GM12878 (cell line): ENCODE data around the gene UST. TPM values are rescaled to one million over a fixed set of nuclear protein-coding genes. Genes with fewer than 3 reads are reported as not detected.

ENCODE experiments used
- ATAC-seq: fragments of 200-7000 bp; cut with Tn5 transposase; 3 replicates; pipeline ENCODE4 v1.9.1; 2020; ENCODE audit warnings: mild to moderate bottlenecking, moderate library complexity
- BruUV-seq: library from RNA; stranded (reverse); fragments of 400-500 nt; replicated peaks from 2 replicates; lab custom pipeline; 2021; lab: Mats Ljungman, UMichigan
- CTCF ChIA-PET: fragments of 300-600 bp; sonication (Branson Sonifier 250); formaldehyde crosslinking; extraction: SDS; loops from one replicate; lab custom pipeline; 2021; ENCODE audit warnings: inconsistent platforms; lab: Yijun Ruan, JAX
- POLR2A ChIA-PET: fragments of 350-600 bp; formaldehyde crosslinking; extraction: SDS; loops from one replicate; lab custom pipeline; 2021; ENCODE audit warnings: inconsistent platforms; lab: Charles Lee
- RAD21 ChIA-PET: fragments of 300-600 bp; sonication (Branson Sonifier 250); formaldehyde crosslinking; loops from one replicate; lab custom pipeline; 2023; ENCODE audit warnings: antibody characterized with exemption; ENCODE audit not compliant: unreplicated experiment; lab: Charles Lee
- SMC1A ChIA-PET: fragments of 300-600 bp; sonication (Branson Sonifier 250); formaldehyde crosslinking; loops from one replicate; lab custom pipeline; 2023; ENCODE audit not compliant: unreplicated experiment, uncharacterized antibody; lab: Charles Lee
- DNase-seq: peaks from one replicate; pipeline ENCODE4 v3.0.0-alpha.2; 2011; ENCODE audit warnings: low read depth, low spot score
- FAIRE-seq: peaks from 3 replicates; lab custom pipeline; 2011; peaks lifted over from hg19 to GRCh38; lab: Jason Lieb, UNC
- H2AFZ ChIP-seq: 2 replicates; pipeline ENCODE4 v1.6.0; 2011; ENCODE audit warnings: low read depth, low read length, control low read depth; ENCODE audit not compliant: control insufficient read depth
- H3K27ac ChIP-seq: 2 replicates; pipeline ENCODE4 v1.5.1; 2011; ENCODE audit warnings: control low read depth; ENCODE audit not compliant: control insufficient read depth, insufficient read depth
- H3K27me3 ChIP-seq, 2 experiments: replicated peaks in 1 of 2; 2 replicates each; pipeline versions ENCODE4 v1.6.0 to v1.6.1; 2011; ENCODE audit warnings: low read length in 1 of 2; ENCODE audit not compliant: control insufficient read depth in 2 of 2, insufficient read depth in 2 of 2
- H3K36me3 ChIP-seq, 2 experiments: 2 replicates each; pipeline ENCODE4 v1.5.1; 2011; ENCODE audit warnings: low read length in 1 of 2; ENCODE audit not compliant: control insufficient read depth in 2 of 2, insufficient read depth in 2 of 2
- H3K4me1 ChIP-seq: 2 replicates; pipeline ENCODE4 v1.6.1; 2011; ENCODE audit warnings: mild to moderate bottlenecking, low read length, moderate library complexity, mixed read lengths; ENCODE audit not compliant: control insufficient read depth, insufficient read depth
- H3K4me2 ChIP-seq: 2 replicates; pipeline ENCODE4 v1.6.0; 2011; ENCODE audit warnings: control low read depth; ENCODE audit not compliant: control insufficient read depth, insufficient read depth
- H3K4me3 ChIP-seq: fragments of 200-600 bp; sonication (generic); 2 replicates; pipeline ENCODE4 v1.5.1; 2016
- H3K79me2 ChIP-seq: 2 replicates; pipeline ENCODE4 v1.6.0; 2011; ENCODE audit warnings: low read length; ENCODE audit not compliant: control insufficient read depth, insufficient read depth
- H3K9ac ChIP-seq: 2 replicates; pipeline ENCODE4 v1.8.0; 2011; ENCODE audit warnings: low read length, control low read depth, mixed read lengths; ENCODE audit not compliant: control insufficient read depth, insufficient read depth
- H3K9me3 ChIP-seq: replicated peaks from 3 replicates; pipeline ENCODE4 v1.5.1; 2011; ENCODE audit warnings: mild to moderate bottlenecking, low read length; ENCODE audit not compliant: control insufficient read depth, insufficient read depth
- H4K20me1 ChIP-seq: 2 replicates; pipeline ENCODE4 v1.6.0; 2011; ENCODE audit not compliant: control insufficient read depth, insufficient read depth
- EGR1 ChIP-seq, 2 experiments: IDR thresholded peaks; 1 replicate in 1 of 2; 2 replicates in 1 of 2; pipeline ENCODE4 v1.6.1; 2011 to 2012; ENCODE audit warnings: low read depth in 2 of 2, low read length in 2 of 2, borderline replicate concordance in 1 of 2, mild to moderate bottlenecking in 1 of 2, moderate library complexity in 1 of 2
- EZH2 ChIP-seq: IDR thresholded peaks from 2 replicates; pipeline ENCODE4 v1.6.1; 2012; ENCODE audit warnings: low read depth, mild to moderate bottlenecking, control low read depth, inconsistent platforms, low read length, borderline replicate concordance; ENCODE audit not compliant: control insufficient read depth
- RUNX3 ChIP-seq: IDR thresholded peaks from 2 replicates; pipeline ENCODE4 v1.6.1; 2012; ENCODE audit warnings: low read length, inconsistent platforms
- SPI1 ChIP-seq: IDR thresholded peaks from 2 replicates; pipeline ENCODE4 v1.6.1; 2011; ENCODE audit warnings: low read depth, mild to moderate bottlenecking, low read length, moderate library complexity, borderline replicate concordance; ENCODE audit not compliant: insufficient read depth
- WGBS: methylation state at CpG from one replicate; pipeline ENCODE4 v1.1.6; 2016; ENCODE audit warnings: low lambda C conversion rate; ENCODE audit not compliant: insufficient replicate concordance, insufficient coverage; ENCODE audit errors: missing lambda C conversion rate; 5-methylcytosine and 5-hydroxymethylcytosine counted together
- in situ Hi-C: fragments of 300-500 bp; cut with MboI; formaldehyde crosslinking; loops from 9 replicates; pipeline ENCODE4 v1.14.3; 2018; ENCODE audit warnings: mixed read lengths
- intact Hi-C: fragments of 100-400 bp; cut with micrococcal nuclease; formaldehyde crosslinking; loops from one replicate; pipeline ENCODE4 v1.14.2; 2022; ENCODE audit not compliant: unreplicated experiment
- polyA plus RNA-seq, 11 experiments: library from polyadenylated mRNA; depleted of rRNA in 4 of 11; unstranded in 6 of 11; stranded (reverse) in 5 of 11; fragments of >200 nt; fragmentation: Nextera tagmentation in 4 of 11; fragmentation: Illumina TruSeq in 1 of 11; extraction: Ambion mirVana in 4 of 11; extraction: Trizol in 1 of 11; gene quantifications; 1 replicate in 1 of 11; 2 replicates in 10 of 11; pipeline versions ENCODE4 v1.2.1 to v1.2.3, GENCODE V29; 2011 to 2016; ENCODE audit warnings: inconsistent platforms in 2 of 11, missing spikeins in 2 of 11, low read depth in 1 of 11
- total RNA-seq, 4 experiments: library from RNA; depleted of rRNA in 3 of 4; stranded (reverse); fragments of >200 nt in 3 of 4; fragmentation: Illumina TruSeq in 1 of 4; extraction: Trizol in 1 of 4; gene quantifications; 2 replicates each; pipeline versions ENCODE4 v1.2.1 to v1.2.3, GENCODE V29; 2013 to 2021

Gene UST
- total and polyA plus RNA-seq, 10 of the 15 experiments (the other 5 are each of a cell fraction or from before 2014, with no cell fraction given) = 0.74 to 43.3 (median 2.2) TPM

DNA sequence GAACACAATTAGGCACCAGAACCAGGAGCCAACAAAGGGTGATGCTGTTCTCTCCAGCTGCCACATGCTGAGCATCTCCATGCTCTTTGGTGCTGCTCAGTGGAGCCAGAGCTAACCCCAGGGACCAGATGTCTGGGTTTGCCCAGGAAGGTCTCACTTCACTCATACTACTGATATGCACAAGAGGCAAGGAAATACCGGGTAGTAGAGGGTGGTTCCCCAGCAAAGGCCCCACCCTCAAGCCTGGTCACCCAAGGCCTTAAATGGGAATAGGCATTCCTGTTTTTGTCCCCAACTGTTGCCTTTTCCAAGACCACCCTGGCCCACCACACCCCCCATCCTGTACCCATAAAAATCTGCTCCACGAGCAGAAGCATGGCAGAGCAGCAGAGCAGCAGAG, 366.1 kb downstream of the UST start (continued):
- TF ChIP-seq RUNX3 = peak; percentile 52; the same call in 1 of the 2 replicates

DNA sequence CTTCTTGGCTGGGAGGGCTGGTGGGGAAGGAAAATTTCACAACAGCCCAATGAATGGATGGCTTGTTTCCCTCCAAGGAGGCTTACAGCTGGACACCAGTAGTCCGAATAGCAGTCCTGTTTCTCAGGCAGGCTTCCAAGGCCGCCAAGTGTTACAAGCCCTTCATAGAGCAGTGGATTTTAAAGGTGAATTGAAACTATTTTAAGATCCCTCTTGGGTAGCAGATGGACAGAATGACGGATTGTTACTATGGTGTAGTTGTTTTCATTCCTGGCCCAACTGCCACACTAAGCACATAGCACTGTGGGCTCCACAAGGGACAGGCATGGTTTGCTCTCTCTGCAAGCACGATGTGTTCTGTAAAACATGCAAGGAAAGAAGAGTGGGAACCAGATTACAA, 367.3 kb downstream of the UST start:
- FAIRE-seq (no peak), DNase-seq (no peak), ATAC-seq (no peak)
- no peaks in the 10 kb centered on the region for H4K20me1 ChIP-seq
- WGBS = 86% methylated on average over 4 of the region's 4 CpGs
- ChIA-PET SMC1A (interaction anchor here (0.8 to 4.8 kb wide), 5 partner anchors 9 to 99 kb away, joined by 3 to 30 read pairs (median 4); no protein-coding TSS in a partner anchor), RAD21 (interaction anchor here (1.0 to 1.7 kb wide), 3 partner anchors 15 to 318 kb away, joined by 3 to 4 read pairs (median 3); no protein-coding TSS in a partner anchor), CTCF (interaction anchor here (0.5 to 2.4 kb wide), 5 partner anchors 9 to 85 kb away, joined by 4 to 6 read pairs (median 4); no protein-coding TSS in a partner anchor), POLR2A (interaction anchor here (0.6 to 1.7 kb wide), 2 partner anchors 24 to 327 kb away, joined by 3 to 7 read pairs; no protein-coding TSS in a partner anchor)
- H3K79me2 ChIP-seq = no peaks in the 10 kb centered on the region
- H3K9ac ChIP-seq = no peak overlapping the region
- no peak overlapping the region for H2AFZ ChIP-seq
- H3K4me3 ChIP-seq = no peak overlapping the region
- BruUV-seq = no TSS peak
- in situ Hi-C loops (no loop called here), intact Hi-C loops (no loop called here)
- H3K36me3 ChIP-seq = no peaks in the 10 kb centered on the region
- H3K27me3 ChIP-seq = no peaks in the 10 kb centered on the region
- H3K4me2 ChIP-seq = no peak overlapping the region
- no peaks in the 10 kb centered on the region; the same call in 2 of the 3 replicates for H3K9me3 ChIP-seq
- H3K27ac ChIP-seq = no peak overlapping the region
- H3K4me1 ChIP-seq = peaks cover 42% of the 10 kb centered on the region
- TF ChIP-seq EGR1 (IDR thresholded peaks at IDR 0.05; ENCODE audit: borderline replicate concordance in 1 of 2, low read depth in 2 of 2, low read length in 2 of 2) (no peak), SPI1 (no peak), EZH2 (no peak)
